Thyroid gland (tissue), 4 donors: Measurements from ENCODE around the gene FAM25G. TPM values are rescaled to one million over a fixed set of nuclear protein-coding genes. Genes with fewer than 3 reads are reported as not detected.
"Not testable (repeated sequence)": the region's sequence is repeated elsewhere in the genome, so short reads cannot be mapped to it uniquely, and the experiment has no call there.

Source experiments
- DNase-seq, 2 donors: peaks; one replicate each; pipeline ENCODE4 v3.0.0-alpha.2; 2019
- H3K27ac ChIP-seq, 3 donors: fragments of 200-600 bp; sonication (generic); 1 replicate in 2 of 3; 2 replicates in 1 of 3; pipeline ENCODE4 v1.5.1; 2016 to 2019; ENCODE audit warnings: mild to moderate bottlenecking in 1 of 3, moderate library complexity in 1 of 3
- H3K27me3 ChIP-seq: fragments of 200-600 bp; sonication (generic); one replicate; pipeline ENCODE4 v1.5.1; 2019
- H3K36me3 ChIP-seq, 2 donors: fragments of 200-600 bp; sonication (generic); one replicate each; pipeline ENCODE4 v1.5.1; 2016 to 2019
- H3K4me1 ChIP-seq, 2 donors: fragments of 200-600 bp; sonication (generic); one replicate each; pipeline ENCODE4 v1.5.1; 2017 to 2019
- H3K4me3 ChIP-seq, 3 donors: fragments of 200-600 bp; sonication (generic); replicated peaks in 1 of 3; 1 replicate in 2 of 3; 2 replicates in 1 of 3; pipeline ENCODE4 v1.5.1; 2016; ENCODE audit warnings: mild to moderate bottlenecking in 1 of 3
- H3K9me3 ChIP-seq: fragments of 200-600 bp; sonication (generic); one replicate; pipeline ENCODE4 v1.5.1; 2017
- CTCF ChIP-seq, 6 experiments: fragments of 200-600 bp in 3 of 6; fragments of 450-650 bp in 3 of 6; sonication (generic) in 3 of 6; IDR thresholded peaks; one replicate each; pipeline ENCODE4 v1.5.1; 2016 to 2019; ENCODE audit warnings: antibody characterized with exemption in 6 of 6, mild to moderate bottlenecking in 2 of 6, inconsistent platforms in 1 of 6, moderate library complexity in 1 of 6
- POLR2A ChIP-seq, 2 donors: fragments of 450-650 bp; IDR thresholded peaks; one replicate each; pipeline ENCODE4 v1.6.1; 2017; ENCODE audit warnings: antibody characterized with exemption in 2 of 2, mild to moderate bottlenecking in 2 of 2, moderate library complexity in 1 of 2
- WGBS, 2 donors: methylation state at CpG; one replicate each; pipeline ENCODE4 v1.1.5; 2017; 5-methylcytosine and 5-hydroxymethylcytosine counted together
- intact Hi-C: fragments of 100-400 bp; cut with DNase I; formaldehyde crosslinking; loops from one replicate; pipeline ENCODE4 v1.15.1; 2023
- total RNA-seq, 4 donors: library from RNA; depleted of rRNA; stranded (reverse); fragments of >200 nt; gene quantifications; one replicate each; pipeline ENCODE4 v1.2.3, GENCODE V29; 2016

FAM25G gene
- total RNA-seq, 4 donors from 2014 or later, result not detected

GRCh38 chr10:47461261-47461687, 30.2 kb downstream of the FAM25G start:
- H3K9me3 ChIP-seq, H3K4me1 ChIP-seq, H3K36me3 ChIP-seq, H3K27me3 ChIP-seq, intact Hi-C loops, H3K4me3 ChIP-seq, H3K27ac ChIP-seq: not testable (repeated sequence)
- peak in 1 of 6 experiments; percentile 26 for TF ChIP-seq CTCF (IDR thresholded peaks at IDR 0.05)
- peak; percentile 51 to 53 for DNase-seq
- 0% methylated on average over 1 to 4 of the region's 37 CpGs for WGBS, 2 donors

GRCh38 chr10:47458466-47459154, 32.9 kb downstream of the FAM25G start:
- WGBS, 2 donors, result 82 to 84% methylated on average over 4 of the region's 4 CpGs
- Histone ChIP-seq H3K4me1 (no peaks in the 10 kb centered on the region), H3K9me3 (no peaks in the 10 kb centered on the region), H3K27ac (no peak overlapping the region), H3K4me3 (no peak overlapping the region), H3K36me3 (no peaks in the 10 kb centered on the region), H3K27me3 (no peaks in the 10 kb centered on the region)
- DNase-seq, result no peak
- intact Hi-C loops, result no loop called here
- TF ChIP-seq CTCF (IDR thresholded peaks at IDR 0.05) (no peak), POLR2A (IDR thresholded peaks at IDR 0.05) (no peak)

- TF ChIP-seq POLR2A (IDR thresholded peaks at IDR 0.05) (no peak), CTCF (IDR thresholded peaks at IDR 0.05) (no peak)
- Histone ChIP-seq H3K4me3 (no peak overlapping the region), H3K4me1 (no peaks in the 10 kb centered on the region), H3K27me3 (no peaks in the 10 kb centered on the region), H3K27ac (no peak overlapping the region), H3K9me3 (no peaks in the 10 kb centered on the region), H3K36me3 (no peaks in the 10 kb centered on the region)
- intact Hi-C loops, result no loop called here
- 73 to 75% methylated on average over 1 of the region's 1 CpG for WGBS, 2 donors
- no peak for DNase-seq
Observed at GRCh38 chr10:47457826-47458225, 33.7 kb downstream of the FAM25G start.

GRCh38 chr10:47457528-47457820, 34.0 kb downstream of the FAM25G start:
- intact Hi-C loops, result no loop called here
- Histone ChIP-seq H3K9me3 (no peaks in the 10 kb centered on the region), H3K4me3 (no peak overlapping the region), H3K27ac (no peak overlapping the region), H3K27me3 (no peaks in the 10 kb centered on the region), H3K4me1 (no peaks in the 10 kb centered on the region), H3K36me3 (no peaks in the 10 kb centered on the region)
- DNase-seq, result no peak
- TF ChIP-seq CTCF (IDR thresholded peaks at IDR 0.05), result no peak
- TF ChIP-seq POLR2A (IDR thresholded peaks at IDR 0.05), result no peak
- WGBS, 2 donors, result 100% methylated on average over 1 of the region's 1 CpG; no CpG with 5 or more reads in 1 of the 2 donors

GRCh38 chr10:47456794-47457527, 34.5 kb downstream of the FAM25G start:
- no peaks in the 10 kb centered on the region for H3K36me3 ChIP-seq
- no peak for TF ChIP-seq CTCF (IDR thresholded peaks at IDR 0.05)
- TF ChIP-seq POLR2A (IDR thresholded peaks at IDR 0.05), result no peak
- H3K4me3 ChIP-seq, result no peak overlapping the region
- intact Hi-C loops, result no loop called here
- no peak for DNase-seq
- H3K27ac ChIP-seq, result no peak overlapping the region
- H3K9me3 ChIP-seq, result no peaks in the 10 kb centered on the region
- H3K4me1 ChIP-seq, result no peaks in the 10 kb centered on the region
- no peaks in the 10 kb centered on the region for H3K27me3 ChIP-seq
- 78 to 89% methylated on average over 4 to 6 of the region's 6 CpGs for WGBS, 2 donors
